Neural crest cell (in vitro differentiated cells): ENCODE measurements around the gene SUPT3H. TPM values are rescaled to one million over a fixed set of nuclear protein-coding genes. Genes with fewer than 3 reads are reported as not detected.

ENCODE experiments used
- DNase-seq: peaks from one replicate; pipeline ENCODE4 v3.0.0; 2021; ENCODE audit warnings: low read depth, mixed read lengths, low spot score
- H3K27ac Mint-ChIP-seq: one replicate; pipeline ENCODE4 v1.8.0; 2021; ENCODE audit warnings: mild to moderate bottlenecking, mixed read lengths; ENCODE audit not compliant: unreplicated experiment
- H3K27me3 Mint-ChIP-seq: 2 replicates; pipeline ENCODE4 v1.8.0; 2021; ENCODE audit warnings: low read depth, mild to moderate bottlenecking, mixed read lengths
- H3K36me3 Mint-ChIP-seq: 2 replicates; pipeline ENCODE4 v1.8.0; 2021; ENCODE audit warnings: low read depth, mild to moderate bottlenecking, mixed read lengths
- H3K4me1 Mint-ChIP-seq: 2 replicates; pipeline ENCODE4 v1.8.0; 2021; ENCODE audit warnings: mixed read lengths
- H3K4me3 Mint-ChIP-seq: one replicate; pipeline ENCODE4 v1.8.0; 2021; ENCODE audit warnings: mild to moderate bottlenecking, mixed read lengths
- H3K9me3 Mint-ChIP-seq: 2 replicates; pipeline ENCODE4 v1.8.0; 2021; ENCODE audit warnings: mixed read lengths
- total RNA-seq: library from RNA; stranded (reverse); gene quantifications from 2 replicates; pipeline ENCODE4 v1.2.1, GENCODE V29; 2021
- TF ChIP-seq, protein P1 (sequence below): fragments of 200-600 bp; sonication (generic); conservative IDR thresholded peaks from 2 replicates; pipeline ENCODE4 v1.5.0; 2021; ENCODE audit warnings: antibody characterized with exemption, mild to moderate bottlenecking

SUPT3H gene
- total RNA-seq, 1 donor from 2014 or later = 17.0 TPM

DNA sequence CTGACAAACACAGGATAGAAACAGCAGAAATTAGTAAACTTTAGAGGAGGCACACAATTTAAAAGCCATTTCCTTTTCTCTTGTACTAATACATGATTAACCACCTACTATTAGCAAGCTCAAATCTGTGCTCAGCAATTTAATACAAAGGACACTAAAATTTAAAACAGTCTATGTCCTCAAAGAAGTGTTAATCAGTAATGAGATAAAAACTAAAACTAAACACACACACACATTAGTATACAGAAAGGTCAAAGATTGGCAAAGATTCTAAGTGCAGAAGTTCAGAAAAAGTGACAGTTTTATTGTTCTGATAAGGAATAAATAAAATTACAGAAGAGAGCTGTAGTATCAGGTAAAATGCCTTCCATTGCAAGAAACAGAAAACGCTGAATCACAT lies 123.5 kb downstream of the SUPT3H start:
- Mint-ChIP-seq H3K27me3 (no peaks in the 10 kb centered on the region), H3K4me3 (no peak overlapping the region), H3K27ac (no peak overlapping the region), H3K9me3 (no peaks in the 10 kb centered on the region), H3K36me3 (no peaks in the 10 kb centered on the region), H3K4me1 (peaks cover 7% of the 10 kb centered on the region)
- TF ChIP-seq, protein P1, sequence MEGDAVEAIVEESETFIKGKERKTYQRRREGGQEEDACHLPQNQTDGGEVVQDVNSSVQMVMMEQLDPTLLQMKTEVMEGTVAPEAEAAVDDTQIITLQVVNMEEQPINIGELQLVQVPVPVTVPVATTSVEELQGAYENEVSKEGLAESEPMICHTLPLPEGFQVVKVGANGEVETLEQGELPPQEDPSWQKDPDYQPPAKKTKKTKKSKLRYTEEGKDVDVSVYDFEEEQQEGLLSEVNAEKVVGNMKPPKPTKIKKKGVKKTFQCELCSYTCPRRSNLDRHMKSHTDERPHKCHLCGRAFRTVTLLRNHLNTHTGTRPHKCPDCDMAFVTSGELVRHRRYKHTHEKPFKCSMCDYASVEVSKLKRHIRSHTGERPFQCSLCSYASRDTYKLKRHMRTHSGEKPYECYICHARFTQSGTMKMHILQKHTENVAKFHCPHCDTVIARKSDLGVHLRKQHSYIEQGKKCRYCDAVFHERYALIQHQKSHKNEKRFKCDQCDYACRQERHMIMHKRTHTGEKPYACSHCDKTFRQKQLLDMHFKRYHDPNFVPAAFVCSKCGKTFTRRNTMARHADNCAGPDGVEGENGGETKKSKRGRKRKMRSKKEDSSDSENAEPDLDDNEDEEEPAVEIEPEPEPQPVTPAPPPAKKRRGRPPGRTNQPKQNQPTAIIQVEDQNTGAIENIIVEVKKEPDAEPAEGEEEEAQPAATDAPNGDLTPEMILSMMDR = no peak
- DNase-seq = no peak

DNA sequence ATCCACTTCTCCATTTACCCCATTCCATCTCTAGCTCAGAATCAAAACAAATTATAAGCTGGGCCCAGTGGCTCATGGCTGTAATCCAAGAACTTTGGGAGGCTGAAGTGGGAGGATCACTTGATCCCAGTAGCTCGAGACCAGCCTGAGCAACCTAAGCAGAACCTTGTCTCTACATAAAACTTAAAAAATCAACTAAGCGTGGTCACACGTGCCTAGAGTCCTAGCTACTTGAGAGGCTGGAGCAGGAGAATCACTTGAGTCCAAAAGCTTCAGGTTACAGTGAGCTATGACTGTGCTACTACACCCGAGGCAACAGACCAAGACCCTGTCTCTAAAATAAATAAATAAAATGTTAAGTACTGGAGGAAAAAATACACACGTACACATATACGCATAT lies 124.3 kb downstream of the SUPT3H start:
- H3K27me3 Mint-ChIP-seq = no peaks in the 10 kb centered on the region
- H3K9me3 Mint-ChIP-seq = no peaks in the 10 kb centered on the region
- H3K4me3 Mint-ChIP-seq = no peak overlapping the region
- H3K36me3 Mint-ChIP-seq = peaks cover 2% of the 10 kb centered on the region
- TF ChIP-seq, protein P1 = no peak
- DNase-seq = no peak
- peaks cover 9% of the 10 kb centered on the region for H3K4me1 Mint-ChIP-seq
- H3K27ac Mint-ChIP-seq = no peak overlapping the region

DNA sequence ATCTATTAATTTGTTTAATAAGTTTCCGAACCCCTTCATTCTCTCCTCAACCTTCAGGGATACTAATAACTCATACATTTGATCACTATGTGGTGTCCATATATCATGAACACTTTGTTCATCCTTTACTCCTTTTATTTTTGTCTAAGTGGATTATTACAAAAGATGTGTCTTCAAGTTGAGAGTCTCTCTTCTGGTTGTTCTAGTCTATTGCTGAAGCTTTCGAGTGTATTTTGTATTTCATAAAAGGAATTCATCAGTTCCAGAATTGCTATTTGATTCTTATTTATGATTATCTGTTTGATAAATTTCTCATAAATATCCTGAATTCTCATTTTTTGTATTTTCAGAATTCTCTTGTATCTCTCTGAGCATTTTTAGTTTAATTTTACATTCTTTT lies 146.1 kb downstream of the SUPT3H start:
- TF ChIP-seq, protein P1 = no peak
- no peak for DNase-seq
- H3K4me1 Mint-ChIP-seq = no peaks in the 10 kb centered on the region
- peaks cover 25% of the 10 kb centered on the region for H3K36me3 Mint-ChIP-seq
- H3K27me3 Mint-ChIP-seq = no peaks in the 10 kb centered on the region
- no peak overlapping the region for H3K27ac Mint-ChIP-seq
- H3K4me3 Mint-ChIP-seq = no peak overlapping the region
- H3K9me3 Mint-ChIP-seq = peaks cover 4% of the 10 kb centered on the region

DNA sequence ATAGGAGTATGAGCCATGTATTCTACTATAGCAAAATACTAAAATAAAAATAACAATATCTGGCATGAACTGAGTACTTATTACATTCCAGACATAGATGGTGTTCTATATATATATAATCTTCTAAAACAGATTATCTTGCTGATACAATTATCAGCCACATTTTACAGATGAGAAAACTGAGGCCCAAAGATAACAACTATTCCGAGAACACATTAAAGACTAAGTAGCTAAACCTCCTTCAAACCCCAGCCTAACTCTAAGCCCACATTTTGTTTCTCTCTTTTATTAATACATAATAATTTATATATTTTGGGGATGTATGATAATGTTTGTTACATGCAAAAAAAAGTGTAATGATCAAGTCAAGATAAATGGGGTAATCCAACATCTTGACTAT lies 148.3 kb downstream of the SUPT3H start:
- Mint-ChIP-seq H3K27ac (no peak overlapping the region), H3K4me1 (no peaks in the 10 kb centered on the region), H3K27me3 (no peaks in the 10 kb centered on the region), H3K9me3 (peaks cover 4% of the 10 kb centered on the region), H3K36me3 (peaks cover 25% of the 10 kb centered on the region), H3K4me3 (no peak overlapping the region)
- TF ChIP-seq, protein P1 = no peak
- DNase-seq = no peak

DNA sequence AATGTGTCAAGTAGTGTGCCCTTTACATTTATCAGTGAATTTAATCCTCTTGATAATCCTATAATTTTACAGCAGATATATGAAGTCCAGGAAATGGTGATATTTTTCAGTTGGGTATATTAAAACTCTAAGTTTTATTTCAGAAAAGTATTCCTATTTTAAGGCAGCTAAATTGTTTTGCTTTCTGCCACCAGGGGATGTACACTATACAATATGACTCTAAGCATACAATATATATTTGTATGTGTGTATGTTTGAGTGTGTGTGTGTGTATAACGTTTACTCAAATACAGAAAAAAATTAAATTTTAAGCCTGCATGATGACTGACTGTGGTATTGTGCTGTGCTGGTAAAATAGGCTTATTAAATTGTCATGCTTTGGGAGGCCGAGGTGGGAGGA lies 151.7 kb downstream of the SUPT3H start:
- H3K27ac Mint-ChIP-seq = no peak overlapping the region
- no peaks in the 10 kb centered on the region for H3K27me3 Mint-ChIP-seq
- no peaks in the 10 kb centered on the region for H3K9me3 Mint-ChIP-seq
- DNase-seq = no peak
- no peaks in the 10 kb centered on the region for H3K4me1 Mint-ChIP-seq
- no peak overlapping the region for H3K4me3 Mint-ChIP-seq
- TF ChIP-seq, protein P1 = peak; percentile 33
- H3K36me3 Mint-ChIP-seq = peaks cover 3% of the 10 kb centered on the region

DNA sequence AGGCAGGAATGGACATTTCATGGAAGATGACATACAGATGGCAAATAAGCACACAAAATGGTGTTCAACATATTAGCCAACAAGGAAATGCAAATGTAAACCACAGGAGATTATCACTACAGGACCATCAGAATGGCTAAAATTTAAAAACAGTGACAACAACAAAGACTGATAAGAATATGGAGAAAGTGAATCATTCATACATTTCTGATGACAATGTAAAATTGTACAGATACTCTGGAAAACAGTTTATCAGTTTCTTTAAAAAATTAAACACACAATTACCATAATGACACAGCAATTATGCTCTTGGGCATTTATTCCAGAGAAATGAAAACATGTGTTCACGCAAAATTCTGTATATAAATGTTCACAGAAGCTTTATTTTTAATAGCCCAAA lies 155.4 kb downstream of the SUPT3H start:
- Mint-ChIP-seq H3K4me1 (no peaks in the 10 kb centered on the region), H3K27ac (no peak overlapping the region), H3K9me3 (peaks cover 3% of the 10 kb centered on the region), H3K36me3 (peaks cover 7% of the 10 kb centered on the region), H3K27me3 (no peaks in the 10 kb centered on the region), H3K4me3 (no peak overlapping the region)
- TF ChIP-seq, protein P1 = no peak
- DNase-seq = no peak
